Activated CD4-positive, CD25-positive, alpha-beta regulatory T cell treated with anti-CD3 and anti-CD28 coated beads, Interleukin-2, amount 50 U/mL, for 72 hours (primary cell): ENCODE measurements around the gene FGF2.
"Not testable (repeated sequence)": the region's sequence is repeated elsewhere in the genome, so short reads cannot be mapped to it uniquely, and the experiment has no call there.

Source experiments
- DNase-seq: peaks from one replicate; pipeline ENCODE4 v3.0.0; 2021

The FGF2 gene

DNA sequence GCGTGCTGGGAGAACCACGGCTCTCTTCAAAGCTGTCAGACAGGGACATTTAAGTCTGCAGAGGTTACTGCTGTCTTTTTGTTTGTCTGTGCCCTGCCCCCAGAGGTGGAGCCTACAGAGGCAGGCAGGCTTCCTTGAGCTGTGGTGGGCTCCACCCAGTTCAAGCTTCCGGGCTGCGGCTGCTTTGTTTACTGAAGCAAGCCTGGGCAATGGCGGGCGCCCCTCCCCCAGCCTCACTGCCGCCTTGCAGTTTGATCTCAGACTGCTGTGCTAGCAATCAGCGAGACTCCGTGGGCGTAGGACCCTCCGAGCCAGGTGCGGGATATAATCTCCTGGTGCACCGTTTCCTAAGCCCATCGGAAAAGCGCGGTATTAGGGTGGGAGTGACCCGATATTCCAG, 118.5 kb downstream of the FGF2 start:
- DNase-seq: not testable (repeated sequence)

DNA sequence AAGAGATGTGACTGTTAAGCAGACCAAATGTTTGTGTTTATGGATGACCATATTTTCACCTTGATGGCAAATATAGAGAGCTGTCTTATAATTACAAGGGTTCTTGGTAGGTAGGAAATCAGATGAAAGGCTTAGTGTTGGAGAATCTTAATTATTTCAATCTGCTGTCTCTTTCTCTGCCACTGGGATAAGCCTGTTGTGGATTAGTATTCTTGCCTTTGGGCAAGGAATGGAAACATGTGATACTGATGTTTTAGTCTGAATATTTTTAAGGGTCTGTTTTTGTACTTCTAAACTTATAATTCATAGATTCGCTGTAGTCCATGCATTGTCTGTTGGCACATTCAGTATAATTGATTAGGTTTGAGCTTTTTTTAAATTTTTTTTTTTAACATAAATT, 119.5 kb downstream of the FGF2 start:
- DNase-seq: no peak
